HG02763 (cell line): ENCODE measurements around the gene ZBTB24.
"Not testable (repeated sequence)": the region's sequence is repeated elsewhere in the genome, so short reads cannot be mapped to it uniquely, and the experiment has no call there.

ENCODE experiments used
- ATAC-seq: cut with Tn5 transposase; IDR thresholded peaks from one replicate; pipeline ENCODE4 v1.9.1; 2021; ENCODE audit warnings: mild to moderate bottlenecking, moderate library complexity; ENCODE audit not compliant: unreplicated experiment

Gene ZBTB24

GRCh38 chr6:109482905-109483734 lies at the start of gene ZBTB24:
TSS of gene ZBTB24 (minus strand) at chr6:109483219. CDS start at chr6:109482026, 1,193 bp downstream.
- peak; percentile 91 for ATAC-seq

DNA sequence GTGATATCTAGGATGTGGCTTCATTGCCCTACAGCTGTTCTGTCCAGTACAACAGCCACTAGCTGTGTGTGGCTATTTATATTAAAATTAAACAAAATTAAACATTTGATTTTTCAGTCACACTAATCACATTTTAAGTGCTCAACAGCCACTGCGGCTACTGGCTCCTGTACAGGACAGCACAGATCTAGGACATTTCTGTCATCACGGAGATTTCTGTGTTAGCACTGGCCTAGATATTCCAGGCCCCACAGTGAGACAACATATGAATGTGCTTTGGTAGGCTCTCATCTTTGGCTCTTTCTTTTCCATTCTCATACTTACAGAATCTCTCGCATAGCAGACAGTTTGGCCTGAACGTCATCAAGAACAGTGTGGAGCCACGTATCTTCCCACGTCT lies 48.4 kb upstream of the ZBTB24 start:
- no peak for ATAC-seq

DNA sequence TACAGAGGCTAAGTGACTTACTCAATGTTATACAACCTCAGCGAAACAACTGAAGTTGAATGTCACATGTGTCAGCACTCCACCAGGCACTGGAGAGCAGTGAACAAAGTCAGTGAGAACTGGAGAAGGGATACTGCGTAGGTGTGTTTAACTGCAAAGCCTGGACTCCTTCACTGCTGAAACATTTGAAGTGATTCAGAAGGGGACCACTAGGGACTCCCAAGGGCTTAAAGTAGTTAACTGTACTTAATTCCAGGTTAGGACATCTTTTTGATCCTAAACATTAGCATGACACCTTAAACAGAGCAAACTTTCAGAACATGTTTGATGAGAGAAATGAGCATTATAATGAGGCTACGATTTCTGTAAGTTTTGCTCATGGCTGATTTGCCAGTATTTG lies 45.0 kb upstream of the ZBTB24 start:
- no peak for ATAC-seq

DNA sequence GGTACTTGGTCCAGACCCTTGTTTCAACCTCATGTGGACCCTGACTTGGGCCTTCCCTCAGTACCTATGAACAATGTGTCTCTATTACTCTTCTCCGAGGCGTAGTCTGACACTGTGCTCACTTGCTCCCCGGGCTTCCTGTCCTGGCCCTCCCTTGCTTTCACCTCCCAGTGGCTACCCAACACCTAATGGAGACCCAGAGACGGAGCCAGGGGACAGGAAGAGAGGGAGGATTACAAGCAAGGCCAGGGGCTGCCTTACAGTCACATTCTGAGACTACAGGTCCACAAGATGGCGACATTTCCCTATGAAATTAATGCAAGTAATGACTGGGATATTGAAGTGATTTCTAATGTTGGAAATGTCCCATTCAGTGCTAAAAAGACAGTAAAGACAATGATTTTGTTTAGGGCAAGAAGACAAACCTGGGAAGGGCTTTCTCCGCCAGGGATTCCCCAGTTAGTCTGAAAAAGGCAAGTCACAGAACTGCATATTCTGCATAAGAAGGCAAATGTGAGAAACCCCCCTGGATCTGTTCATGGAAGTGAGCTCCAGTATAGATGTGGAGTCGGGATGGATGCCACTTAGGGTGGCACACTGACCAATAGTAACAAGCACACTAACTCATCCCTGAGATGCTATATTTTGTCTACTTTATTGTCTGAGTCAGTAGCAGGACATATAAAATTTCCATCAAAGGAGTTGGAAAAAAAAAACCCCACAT lies 44.0 kb upstream of the ZBTB24 start:
- no peak for ATAC-seq

DNA sequence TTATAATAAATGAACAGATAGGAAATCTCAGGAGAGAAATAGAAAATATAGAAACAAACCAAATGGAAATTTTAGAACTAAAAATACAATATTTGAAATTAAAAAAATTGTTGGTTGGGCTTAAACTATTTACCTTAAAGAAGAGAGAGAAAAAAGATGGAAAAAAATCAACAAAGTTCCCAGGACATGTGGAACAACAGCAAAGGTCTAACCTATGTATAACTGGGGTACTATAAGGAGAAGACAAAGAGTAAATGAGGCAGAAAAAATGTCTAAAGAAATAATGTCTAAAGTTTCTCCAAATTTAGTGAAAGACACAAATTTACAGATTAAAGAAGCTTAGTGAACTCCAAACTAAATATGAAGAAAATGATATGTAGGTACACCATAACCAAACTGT lies 41.1 kb upstream of the ZBTB24 start:
- no peak for ATAC-seq

GRCh38 chr6:109523478-109523877 lies 40.5 kb upstream of the ZBTB24 start:
- no peak for ATAC-seq

DNA sequence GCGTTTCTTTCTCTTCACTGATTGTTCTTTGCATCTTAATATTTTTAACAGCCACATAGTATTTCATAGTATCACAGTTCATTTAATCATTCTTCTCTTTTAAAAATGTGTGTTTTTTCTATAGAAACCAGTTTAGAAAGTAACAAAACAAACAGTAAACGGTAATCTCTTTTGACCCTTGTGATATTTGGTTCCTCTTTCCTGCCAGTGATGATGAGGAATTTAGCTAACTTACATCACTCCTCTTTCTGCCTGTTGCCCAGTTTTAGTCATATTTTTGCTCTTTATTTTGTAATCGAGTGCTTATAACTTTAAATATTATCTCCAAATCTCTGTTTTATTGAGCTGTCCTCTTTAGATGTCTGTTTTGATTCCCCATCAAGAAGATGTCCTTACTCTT lies 38.1 kb upstream of the ZBTB24 start:
- no peak for ATAC-seq

DNA sequence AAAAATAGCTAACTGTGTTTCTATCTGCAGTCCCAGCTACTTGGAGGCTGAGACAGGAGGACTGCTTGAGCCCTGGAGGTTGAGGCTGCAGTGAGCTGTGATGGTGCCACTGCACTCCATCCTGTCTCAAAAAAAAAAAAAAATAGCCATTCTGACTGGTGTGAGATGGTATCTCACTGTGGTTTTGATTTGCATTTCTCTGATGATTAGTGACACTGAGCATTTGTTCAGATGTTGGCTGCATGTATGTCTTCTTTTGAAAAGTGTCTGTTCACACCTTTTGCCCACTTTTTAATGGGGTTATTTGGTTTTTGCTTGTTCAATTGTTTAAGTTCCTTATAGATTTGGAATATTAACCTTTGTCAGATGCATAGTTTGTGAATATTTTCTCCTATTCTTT lies 36.6 kb upstream of the ZBTB24 start:
- not testable (repeated sequence) for ATAC-seq

- no peak for ATAC-seq
Measured at GRCh38 chr6:109516929-109517328, 33.9 kb upstream of the ZBTB24 start.

DNA sequence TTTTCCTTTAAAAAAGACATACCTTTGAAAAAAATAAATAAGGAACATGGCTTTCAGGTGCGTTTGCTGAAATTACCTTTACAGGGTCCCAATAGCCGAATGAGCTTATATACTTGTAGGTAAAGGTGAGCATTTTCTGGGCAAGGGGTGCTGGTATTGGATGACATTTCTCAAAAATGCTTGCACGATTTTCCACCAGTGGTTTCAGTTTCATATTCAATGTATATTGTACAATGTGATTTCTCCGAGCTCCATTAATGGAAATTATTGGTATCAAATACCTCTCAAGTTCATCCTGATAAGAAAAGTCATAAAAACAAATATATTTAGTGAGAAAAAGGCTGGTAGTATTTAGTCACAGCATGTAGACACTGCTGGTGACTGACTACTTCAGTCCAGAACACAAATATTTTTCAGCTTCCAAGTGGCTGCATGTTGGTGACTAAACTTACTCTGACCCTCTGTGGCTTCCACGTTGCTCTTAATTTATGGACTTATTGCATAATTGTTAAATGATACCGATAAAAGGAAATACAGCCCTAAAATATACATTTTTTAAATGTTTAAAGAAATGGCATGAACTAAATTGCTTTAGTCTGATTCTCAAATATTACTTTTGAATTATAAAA lies 32.9 kb upstream of the ZBTB24 start:
- ATAC-seq = no peak

DNA sequence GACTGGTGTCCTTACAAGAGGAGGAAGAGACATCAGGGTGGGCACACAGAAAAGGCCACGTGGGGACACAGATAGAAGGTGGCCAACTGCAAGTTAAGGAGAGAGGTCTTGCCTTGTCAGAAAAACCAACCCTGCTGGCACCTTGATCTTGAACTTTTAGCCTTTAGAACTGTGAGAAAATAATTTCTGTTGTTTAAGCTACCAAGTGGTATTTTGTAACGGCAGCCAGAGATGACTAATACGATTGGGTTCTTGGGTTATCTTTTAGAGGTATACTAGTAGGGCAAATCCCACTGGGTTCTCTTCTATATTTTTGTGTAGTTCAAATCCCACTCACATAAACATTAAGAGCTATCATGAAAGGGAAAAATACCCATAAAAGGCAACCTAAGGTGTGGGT lies 31.9 kb upstream of the ZBTB24 start:
- ATAC-seq = no peak

DNA sequence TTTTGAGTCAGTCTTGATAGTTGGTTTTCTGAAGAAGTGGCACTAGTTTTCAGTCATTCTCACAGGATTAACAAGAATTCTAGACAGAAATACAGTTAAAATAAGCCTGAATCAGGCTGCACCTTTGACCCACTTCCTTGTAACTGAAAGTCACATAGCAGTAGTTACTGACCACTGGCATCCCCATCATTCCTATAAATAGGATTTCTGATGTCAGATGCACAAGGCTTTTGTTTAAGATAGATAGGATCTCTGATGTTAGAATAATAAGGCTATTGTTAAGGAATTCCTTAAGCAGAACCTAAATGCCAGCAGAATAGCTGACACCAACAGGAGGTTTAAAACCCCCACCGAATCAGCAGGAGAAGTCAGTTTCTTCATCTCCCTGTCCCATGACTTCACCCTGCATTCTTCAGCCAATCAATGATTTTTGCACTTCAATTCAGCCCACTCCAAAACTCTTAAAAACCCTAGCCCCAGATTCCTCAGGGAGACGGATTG lies 30.6 kb upstream of the ZBTB24 start:
- ATAC-seq = no peak

GRCh38 chr6:109512271-109512817 lies 29.3 kb upstream of the ZBTB24 start:
- ATAC-seq = no peak

GRCh38 chr6:109511832-109512231 lies 28.8 kb upstream of the ZBTB24 start:
- no peak for ATAC-seq

GRCh38 chr6:109510358-109510757 lies 27.3 kb upstream of the ZBTB24 start:
- no peak for ATAC-seq

- ATAC-seq = no peak
Measured at GRCh38 chr6:109508166-109508860, 25.3 kb upstream of the ZBTB24 start.

DNA sequence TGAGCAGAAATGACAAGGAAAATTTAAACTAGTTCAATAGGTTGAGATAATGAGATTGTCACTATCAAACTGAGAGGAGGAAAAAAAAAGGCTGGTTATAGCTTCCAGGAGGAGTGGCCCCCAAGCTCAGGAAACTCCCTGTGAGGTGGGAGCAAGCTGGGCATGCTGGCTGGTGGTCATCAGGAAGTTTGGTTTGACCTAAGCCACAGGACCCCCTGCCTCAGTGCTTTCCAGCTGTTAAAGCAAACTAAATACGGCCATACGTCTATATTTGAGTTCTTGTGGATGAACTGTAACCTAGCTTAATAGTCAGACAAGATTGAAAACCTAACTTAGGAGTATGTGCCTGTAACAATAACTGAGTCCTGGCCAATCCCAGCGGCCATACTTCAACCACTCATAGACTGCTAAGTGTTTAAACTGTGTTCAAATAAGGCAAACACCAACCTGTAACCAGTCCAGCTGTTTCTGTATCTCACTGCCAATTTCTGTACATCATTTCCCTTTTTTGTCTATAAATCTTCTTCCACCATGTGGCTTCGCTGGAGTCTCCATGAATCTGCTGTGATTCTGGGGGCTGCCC lies 24.6 kb upstream of the ZBTB24 start:
- no peak for ATAC-seq

GRCh38 chr6:109506841-109507240 lies 23.8 kb upstream of the ZBTB24 start:
- ATAC-seq = no peak

- no peak for ATAC-seq
Measured at GRCh38 chr6:109506314-109506713, 23.3 kb upstream of the ZBTB24 start.
